Measurements from ENCODE around the gene CBR1.

- TF ChIP-seq POLR2A (IDR thresholded peaks at IDR 0.05; ENCODE audit: low read length) (no peak), GATA1 (IDR thresholded peaks at IDR 0.05; ENCODE audit: low read depth, low read length) (no peak)
Measured at GRCh38 chr21:36027347-36027746, 42.5 kb upstream of the CBR1 start.
